Naive thymus-derived CD4-positive, alpha-beta T cell (primary cell): ENCODE measurements around the gene ADGRB2. TPM values are rescaled to one million over a fixed set of nuclear protein-coding genes. Genes with fewer than 3 reads are reported as not detected.
A peak's percentile ranks its signal among the peaks of the same experiment; 100 is the strongest.

Source experiments
- ATAC-seq: fragments of 150-1000 bp; cut with Tn5 transposase; 2 replicates; pipeline ENCODE4 v1.10.0; 2021; ENCODE audit warnings: mild to moderate bottlenecking, moderate library complexity
- CTCF ChIA-PET: fragments of 350-600 bp; sonication (Branson Sonifier 250); formaldehyde crosslinking; loops from one replicate; lab custom pipeline; 2021; ENCODE audit warnings: antibody characterized with exemption; lab: Charles Lee
- POLR2A ChIA-PET: fragments of 350-600 bp; sonication (Branson Sonifier 250); formaldehyde crosslinking; loops from one replicate; lab custom pipeline; 2021; ENCODE audit warnings: antibody characterized with exemption, inconsistent platforms; lab: Charles Lee
- DNase-seq, 9 donors: peaks; one replicate each; pipeline versions ENCODE4 v3.0.0 to v3.0.0-alpha.2; 2020 to 2022; ENCODE audit warnings: mixed read lengths in 1 of 9
- H3K27ac ChIP-seq: one replicate; pipeline ENCODE4 v1.7.0; 2013; ENCODE audit warnings: mild to moderate bottlenecking, low read depth, low read length, moderate library complexity
- H3K27me3 ChIP-seq, 2 donors: one replicate each; pipeline ENCODE4 v1.7.0; 2013; ENCODE audit warnings: low read length in 2 of 2, mild to moderate bottlenecking in 2 of 2, moderate library complexity in 2 of 2; ENCODE audit not compliant: control insufficient read depth in 2 of 2, insufficient read depth in 2 of 2
- H3K36me3 ChIP-seq, 3 experiments: 1 replicate in 2 of 3; 2 replicates in 1 of 3; pipeline ENCODE4 v1.7.0; 2013; ENCODE audit warnings: low read length in 3 of 3, mild to moderate bottlenecking in 3 of 3, moderate library complexity in 1 of 3; ENCODE audit not compliant: insufficient read depth in 3 of 3, control insufficient read depth in 2 of 3
- H3K4me1 ChIP-seq, 2 donors: one replicate each; pipeline ENCODE4 v1.7.0; 2013; ENCODE audit warnings: low read length in 2 of 2, mild to moderate bottlenecking in 2 of 2, moderate library complexity in 1 of 2; ENCODE audit not compliant: control insufficient read depth in 2 of 2, insufficient read depth in 2 of 2
- H3K4me3 ChIP-seq: 2 replicates; pipeline ENCODE4 v1.7.0; 2013; ENCODE audit warnings: mild to moderate bottlenecking, low read length
- H3K9me3 ChIP-seq, 3 experiments: 1 replicate in 2 of 3; 2 replicates in 1 of 3; pipeline ENCODE4 v1.7.0; 2013; ENCODE audit warnings: low read length in 3 of 3; ENCODE audit not compliant: control insufficient read depth in 2 of 3
- H3K27ac Mint-ChIP-seq, 9 donors: one replicate each; pipeline ENCODE4 v1.8.0; 2020 to 2022; ENCODE audit warnings: mixed read lengths in 9 of 9, mild to moderate bottlenecking in 8 of 9, moderate library complexity in 5 of 9, inconsistent platforms in 2 of 9
- H3K27me3 Mint-ChIP-seq, 5 donors: one replicate each; pipeline ENCODE4 v1.8.0; 2021 to 2022; ENCODE audit warnings: mixed read lengths in 5 of 5, mild to moderate bottlenecking in 1 of 5
- H3K36me3 Mint-ChIP-seq, 5 donors: one replicate each; pipeline ENCODE4 v1.8.0; 2020 to 2022; ENCODE audit warnings: mixed read lengths in 5 of 5, mild to moderate bottlenecking in 3 of 5, inconsistent platforms in 1 of 5
- H3K4me1 Mint-ChIP-seq, 7 donors: one replicate each; pipeline ENCODE4 v1.8.0; 2020 to 2022; ENCODE audit warnings: mixed read lengths in 7 of 7, mild to moderate bottlenecking in 3 of 7, inconsistent platforms in 1 of 7
- H3K4me3 Mint-ChIP-seq, 10 donors: one replicate each; pipeline ENCODE4 v1.8.0; 2020 to 2022; ENCODE audit warnings: mild to moderate bottlenecking in 10 of 10, mixed read lengths in 10 of 10, moderate library complexity in 6 of 10, inconsistent platforms in 2 of 10
- H3K9me3 Mint-ChIP-seq, 11 donors: one replicate each; pipeline ENCODE4 v1.8.0; 2020 to 2022; ENCODE audit warnings: mixed read lengths in 11 of 11, mild to moderate bottlenecking in 4 of 11, inconsistent platforms in 1 of 11, moderate library complexity in 1 of 11
- intact Hi-C, 2 donors: fragments of 100-400 bp; cut with micrococcal nuclease; formaldehyde crosslinking; loops; one replicate each; pipeline ENCODE4 v1.15.1; 2023
- polyA plus RNA-seq, 2 donors: library from polyadenylated mRNA; unstranded; fragments of 300-500 nt; fragmentation: Illumina TruSeq; gene quantifications; one replicate each; pipeline ENCODE4 v1.2.3, GENCODE V29; 2021
- total RNA-seq, 6 experiments: library from RNA in 5 of 6; stranded (reverse) in 5 of 6; gene quantifications; 1 replicate in 5 of 6; 2 replicates in 1 of 6; pipeline ENCODE4 v1.2.3 and lab custom pipeline; 2021 to 2026

The ADGRB2 gene
- total and polyA plus RNA-seq, 7 experiments from 2014 or later, result 0.11 to 4.3 (median 0.43) TPM; not detected in 2

DNA sequence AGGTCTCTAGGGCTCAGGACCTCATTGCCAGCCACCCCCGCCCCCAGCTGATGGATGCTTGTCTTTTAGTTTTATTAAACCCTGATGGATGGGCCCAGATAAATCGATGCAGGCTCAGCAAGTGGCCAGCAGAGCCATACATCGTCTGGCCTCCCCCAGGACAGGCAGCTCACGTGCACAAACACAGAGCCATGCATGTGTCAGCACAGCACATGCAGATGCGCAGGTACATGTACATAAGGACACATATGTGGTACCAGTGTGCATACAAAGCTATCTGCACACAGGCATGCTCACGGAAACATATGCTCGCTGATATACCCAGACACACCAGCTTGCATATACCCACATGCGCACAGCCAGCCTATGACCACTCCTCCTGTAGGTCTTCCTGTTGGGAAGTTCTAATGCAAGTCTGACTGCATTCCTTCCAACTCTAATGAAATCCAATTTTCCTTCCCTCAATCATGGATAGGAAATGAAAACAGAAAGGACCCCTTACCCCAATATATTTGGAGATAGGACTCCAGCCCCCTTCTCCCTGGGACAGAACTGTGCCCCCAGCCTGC is 61.2 kb downstream of the ADGRB2 start:
- Histone ChIP-seq H3K36me3 (no peaks in the 10 kb centered on the region), H3K4me3 (no peak overlapping the region), H3K27me3 (peaks cover 0 to 12% of the 10 kb centered on the region in 2 donors), H3K4me1 (peaks cover 17 to 24% of the 10 kb centered on the region in 2 donors), H3K27ac (no peak overlapping the region), H3K9me3 (no peaks in the 10 kb centered on the region)
- Mint-ChIP-seq H3K27me3 (peaks cover 33 to 49% (median 36%) of the 10 kb centered on the region in 5 donors), H3K36me3 (no peaks in the 10 kb centered on the region), H3K27ac (peak overlapping the region in 1 of 9 donors; percentile 18), H3K4me1 (peaks cover 27 to 48% (median 40%) of the 10 kb centered on the region in 7 donors), H3K4me3 (no peak overlapping the region), H3K9me3 (peaks cover 0 to 2% (median 0%) of the 10 kb centered on the region in 11 donors)
- ChIA-PET POLR2A (no interaction called here), CTCF (no interaction called here)
- no peak for DNase-seq
- intact Hi-C loops, result no loop called here
- no peak for ATAC-seq

DNA sequence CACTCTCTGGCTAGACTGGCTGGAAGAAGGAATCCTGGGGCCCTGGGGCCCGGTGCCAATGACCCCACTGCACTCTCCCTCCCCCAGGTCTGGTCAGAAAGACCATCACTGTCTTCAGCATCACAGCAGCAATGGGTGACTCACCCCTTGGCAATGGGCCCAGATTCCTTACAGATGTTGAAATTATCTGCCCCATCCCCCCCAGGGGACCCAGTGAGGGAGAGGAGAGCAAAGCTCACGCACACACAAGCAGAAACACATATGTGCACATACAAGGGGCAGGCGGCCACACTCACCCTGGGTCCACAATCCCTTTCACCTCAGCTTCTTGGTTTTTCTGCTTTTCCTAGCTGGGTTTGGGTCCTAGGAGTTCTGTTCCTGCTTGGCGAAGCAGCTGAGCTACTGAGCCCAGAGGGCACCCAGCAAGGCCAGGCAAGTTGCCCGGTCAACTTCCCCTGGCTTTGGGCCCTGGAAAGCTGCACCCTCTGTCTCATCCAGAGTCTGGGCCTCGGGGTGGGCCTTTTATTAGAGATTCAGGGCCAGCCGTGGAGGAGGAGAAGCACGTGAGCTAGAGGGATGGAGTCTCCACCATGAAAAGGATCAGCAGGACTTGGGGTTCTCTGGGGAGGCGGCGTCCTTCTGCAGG is 62.9 kb downstream of the ADGRB2 start:
- H3K36me3 ChIP-seq, result no peaks in the 10 kb centered on the region
- DNase-seq (no peak), ATAC-seq (no peak)
- Mint-ChIP-seq H3K36me3 (no peaks in the 10 kb centered on the region), H3K27ac (no peak overlapping the region), H3K27me3 (peaks cover 23 to 36% (median 27%) of the 10 kb centered on the region in 5 donors), H3K9me3 (no peaks in the 10 kb centered on the region), H3K4me3 (no peak overlapping the region), H3K4me1 (peaks cover 27 to 51% (median 35%) of the 10 kb centered on the region in 7 donors)
- H3K4me3 ChIP-seq, result no peak overlapping the region
- H3K4me1 ChIP-seq, result peaks cover 17 to 24% of the 10 kb centered on the region in 2 donors
- CTCF ChIA-PET, result interaction anchor here (1.2 kb wide), 1 partner anchor 8 kb away, joined by 3 read pairs; no protein-coding TSS in a partner anchor
- no peak overlapping the region for H3K27ac ChIP-seq
- peaks cover 0 to 12% of the 10 kb centered on the region in 2 donors for H3K27me3 ChIP-seq
- POLR2A ChIA-PET, result no interaction called here
- intact Hi-C loops, result no loop called here
- H3K9me3 ChIP-seq, result no peaks in the 10 kb centered on the region

DNA sequence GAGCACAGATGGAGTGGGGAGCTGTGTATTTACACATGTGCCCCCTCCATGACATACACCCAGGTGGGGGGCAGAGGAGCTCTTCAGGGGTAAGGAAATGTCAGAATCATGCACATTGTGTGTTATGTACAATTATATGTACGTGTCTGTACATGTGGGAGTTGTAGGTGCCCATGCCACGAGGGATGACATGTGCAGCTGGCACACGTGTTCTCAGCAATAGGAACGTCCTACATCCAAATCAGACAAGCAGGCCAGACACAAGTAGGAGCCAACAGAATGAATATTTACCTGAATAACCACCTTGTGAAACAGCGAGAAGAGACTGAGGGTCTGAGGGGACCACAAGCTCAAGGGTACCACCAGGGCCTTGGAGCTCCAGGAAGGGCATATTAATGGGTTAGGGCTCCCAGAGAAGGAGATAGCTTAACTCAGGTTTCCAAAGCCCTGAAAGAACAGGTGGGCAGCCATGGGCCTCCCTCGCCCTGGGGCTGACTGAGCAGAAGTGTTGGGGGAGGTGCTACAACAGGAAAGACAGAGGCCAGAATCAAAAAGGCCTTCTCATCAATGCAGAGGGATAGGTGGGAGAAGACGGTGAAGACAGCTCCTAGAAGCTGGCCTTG is 63.6 kb downstream of the ADGRB2 start:
- Mint-ChIP-seq H3K27me3 (peaks cover 18 to 30% (median 21%) of the 10 kb centered on the region in 5 donors), H3K36me3 (no peaks in the 10 kb centered on the region), H3K4me1 (peaks cover 27 to 46% (median 31%) of the 10 kb centered on the region in 7 donors), H3K9me3 (no peaks in the 10 kb centered on the region), H3K4me3 (no peak overlapping the region), H3K27ac (peak overlapping the region in 1 of 9 donors; percentile 14)
- H3K27me3 ChIP-seq, result peaks cover 0 to 7% of the 10 kb centered on the region in 2 donors
- POLR2A ChIA-PET, result no interaction called here
- intact Hi-C loops, result no loop called here
- H3K4me3 ChIP-seq, result no peak overlapping the region
- CTCF ChIA-PET, result interaction anchor here (1.2 kb wide), 1 partner anchor 9 kb away, joined by 3 read pairs; no protein-coding TSS in a partner anchor
- no peaks in the 10 kb centered on the region for H3K9me3 ChIP-seq
- no peak for DNase-seq
- no peak for ATAC-seq
- H3K4me1 ChIP-seq, result peaks cover 17 to 22% of the 10 kb centered on the region in 2 donors
- no peak overlapping the region for H3K27ac ChIP-seq
- no peaks in the 10 kb centered on the region for H3K36me3 ChIP-seq

DNA sequence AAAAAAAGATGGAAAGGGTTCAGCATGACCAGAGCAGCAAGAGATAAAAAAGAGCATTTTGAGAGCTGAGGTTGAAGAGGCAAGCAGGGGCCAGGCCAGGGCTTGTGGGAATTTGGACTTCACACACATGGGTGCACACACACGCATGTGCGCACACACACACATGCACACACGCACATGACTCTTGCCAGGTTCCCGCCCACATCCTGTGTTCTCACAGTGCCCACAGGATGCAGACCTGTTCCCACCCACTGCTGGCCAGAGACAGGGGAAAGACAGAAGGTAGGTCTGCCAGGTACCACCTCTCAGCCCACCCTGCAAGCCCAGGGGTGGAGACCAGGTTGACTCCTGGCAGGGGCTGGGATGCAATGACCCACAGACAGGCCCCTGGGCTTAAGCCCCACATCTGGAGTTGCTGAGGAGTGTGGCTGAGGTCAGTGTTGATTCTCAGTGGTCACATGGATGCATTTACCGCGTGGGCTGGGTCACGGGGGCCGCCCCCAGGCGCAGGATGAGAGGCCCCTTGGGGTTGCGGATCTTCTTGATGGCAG is 64.7 kb downstream of the ADGRB2 start:
- ChIA-PET POLR2A (no interaction called here), CTCF (no interaction called here)
- H3K4me1 Mint-ChIP-seq, result peaks cover 20 to 35% (median 22%) of the 10 kb centered on the region in 7 donors
- Histone ChIP-seq H3K4me1 (peaks cover 9 to 12% of the 10 kb centered on the region in 2 donors), H3K36me3 (no peaks in the 10 kb centered on the region), H3K27ac (no peak overlapping the region), H3K4me3 (no peak overlapping the region), H3K27me3 (peaks cover 0 to 1% of the 10 kb centered on the region in 2 donors), H3K9me3 (no peaks in the 10 kb centered on the region)
- H3K9me3 Mint-ChIP-seq, result no peaks in the 10 kb centered on the region
- intact Hi-C loops, result no loop called here
- ATAC-seq (peak; percentile 59), DNase-seq (peak in 2 of 9 donors; percentile 9 to 36)
- peak overlapping the region in 4 of 9 donors; percentile 5 to 60 (median 28) for H3K27ac Mint-ChIP-seq
- H3K27me3 Mint-ChIP-seq, result peaks cover 7 to 20% (median 10%) of the 10 kb centered on the region in 5 donors
- peak overlapping the region in 2 of 10 donors; percentile 7 to 37 for H3K4me3 Mint-ChIP-seq
- H3K36me3 Mint-ChIP-seq, result no peaks in the 10 kb centered on the region

DNA sequence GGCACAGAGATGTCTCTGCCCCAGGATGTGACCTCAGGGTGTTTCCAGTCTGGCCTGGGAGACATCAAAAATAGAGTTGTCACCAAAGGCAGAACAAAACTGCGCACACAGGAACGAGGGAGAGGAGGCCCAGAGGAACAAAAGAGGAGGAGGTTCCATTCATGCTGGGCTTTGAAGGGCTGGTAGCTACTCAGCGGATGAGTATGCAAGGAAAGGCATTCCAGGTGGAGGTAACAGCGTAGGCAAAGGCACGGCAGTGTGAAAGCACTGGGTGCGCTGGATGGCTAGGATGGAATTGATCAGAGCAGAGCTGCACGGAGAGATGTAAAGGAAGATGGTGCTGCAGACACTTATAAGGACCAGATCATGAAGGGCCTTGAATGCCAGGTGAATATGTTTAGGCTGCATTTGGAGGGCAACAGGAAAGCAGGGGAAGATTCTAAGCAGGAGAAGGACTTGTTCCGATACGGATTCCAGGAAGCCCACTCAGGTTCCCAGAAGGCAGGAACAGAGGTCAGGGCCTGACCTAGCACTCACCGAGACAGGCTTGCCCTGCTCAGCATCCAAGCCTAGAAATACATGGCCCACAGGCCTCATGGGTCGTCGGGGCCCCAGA is 66.7 kb downstream of the ADGRB2 start:
- Histone ChIP-seq H3K27me3 (no peaks in the 10 kb centered on the region), H3K27ac (no peak overlapping the region), H3K36me3 (no peaks in the 10 kb centered on the region), H3K9me3 (no peaks in the 10 kb centered on the region), H3K4me1 (peaks cover 8 to 12% of the 10 kb centered on the region in 2 donors), H3K4me3 (no peak overlapping the region)
- intact Hi-C loops, result no loop called here
- H3K27ac Mint-ChIP-seq, result peak overlapping the region in 2 of 9 donors; percentile 6 to 34
- ChIA-PET POLR2A (no interaction called here), CTCF (interaction anchor here (1.9 kb wide), 1 partner anchor 23 kb away, joined by 3 read pairs; no protein-coding TSS in a partner anchor)
- H3K36me3 Mint-ChIP-seq, result no peaks in the 10 kb centered on the region
- H3K27me3 Mint-ChIP-seq, result peaks cover 0 to 9% (median 0%) of the 10 kb centered on the region in 5 donors
- no peaks in the 10 kb centered on the region for H3K9me3 Mint-ChIP-seq
- DNase-seq (no peak), ATAC-seq (no peak)
- H3K4me3 Mint-ChIP-seq, result no peak overlapping the region
- peaks cover 16 to 29% (median 21%) of the 10 kb centered on the region in 7 donors for H3K4me1 Mint-ChIP-seq

DNA sequence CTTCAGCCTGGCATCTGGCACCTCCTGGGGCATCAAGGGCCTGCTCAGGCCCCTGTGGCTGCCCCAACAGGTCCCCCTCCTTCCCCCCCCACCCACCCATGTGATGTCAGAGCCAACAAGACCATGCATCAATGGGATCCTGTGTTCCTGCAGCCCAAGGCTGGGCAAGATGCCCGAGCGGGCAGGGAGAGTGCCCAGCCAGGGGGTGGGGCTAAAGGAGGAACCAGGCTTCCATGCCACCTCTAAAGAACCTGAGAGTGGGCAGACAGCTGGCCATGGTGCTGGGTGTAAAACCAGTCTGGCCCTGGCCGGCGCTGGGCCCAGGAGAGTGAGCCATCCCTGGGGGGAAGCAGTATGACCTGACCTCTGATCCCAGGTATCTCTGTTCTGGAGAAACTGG is 67.9 kb downstream of the ADGRB2 start:
- Histone ChIP-seq H3K27me3 (no peaks in the 10 kb centered on the region), H3K4me1 (peaks cover 8 to 12% of the 10 kb centered on the region in 2 donors), H3K36me3 (no peaks in the 10 kb centered on the region), H3K4me3 (no peak overlapping the region), H3K27ac (no peak overlapping the region), H3K9me3 (no peaks in the 10 kb centered on the region)
- CTCF ChIA-PET, result no interaction called here
- POLR2A ChIA-PET, result interaction anchor here (1.2 kb wide), 1 partner anchor 531 kb away, joined by 3 read pairs; no protein-coding TSS in a partner anchor
- DNase-seq, result no peak
- ATAC-seq, result no peak
- H3K27me3 Mint-ChIP-seq, result peaks cover 0 to 5% (median 0%) of the 10 kb centered on the region in 5 donors
- intact Hi-C loops, result no loop called here
- no peak overlapping the region for H3K4me3 Mint-ChIP-seq
- no peak overlapping the region for H3K27ac Mint-ChIP-seq
- peaks cover 16 to 29% (median 21%) of the 10 kb centered on the region in 7 donors for H3K4me1 Mint-ChIP-seq
- no peaks in the 10 kb centered on the region for H3K36me3 Mint-ChIP-seq
- H3K9me3 Mint-ChIP-seq, result no peaks in the 10 kb centered on the region
